B cell (primary cell): ENCODE data around the gene RAP1GAP2.

Source experiments
- EZH2 ChIP-seq: IDR thresholded peaks from 2 replicates; pipeline ENCODE4 v1.6.1; 2012; ENCODE audit warnings: borderline replicate concordance, low read depth, mild to moderate bottlenecking, moderate library complexity, low read length; ENCODE audit not compliant: insufficient read depth, poor library complexity, severe bottlenecking
- TF ChIP-seq, protein P1 (sequence below): fragments of 200-600 bp; IDR thresholded peaks from one replicate; pipeline ENCODE4 v1.8.0; 2022; ENCODE audit warnings: antibody characterized with exemption, mild to moderate bottlenecking

DNA sequence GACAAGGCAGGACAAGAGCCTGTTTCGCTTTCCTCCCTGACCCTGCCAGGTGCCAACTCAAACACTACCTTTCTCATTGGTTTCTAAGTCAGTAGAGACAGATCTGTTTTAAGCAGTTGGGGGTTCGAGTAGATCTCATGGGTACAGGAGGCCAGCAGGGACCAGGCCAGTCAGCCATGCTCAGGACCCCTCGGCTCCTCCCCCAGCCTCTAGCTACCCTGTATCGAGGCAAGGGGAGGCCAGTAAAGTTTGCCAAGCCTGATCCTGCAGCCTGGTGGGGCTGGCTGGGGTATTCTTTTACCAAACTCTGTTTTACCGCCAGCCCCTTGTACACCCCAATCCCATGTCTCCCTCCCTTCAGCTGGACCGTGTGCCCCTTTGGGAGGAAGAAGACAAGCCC, 240.6 kb downstream of the RAP1GAP2 start:
- TF ChIP-seq, protein P1, sequence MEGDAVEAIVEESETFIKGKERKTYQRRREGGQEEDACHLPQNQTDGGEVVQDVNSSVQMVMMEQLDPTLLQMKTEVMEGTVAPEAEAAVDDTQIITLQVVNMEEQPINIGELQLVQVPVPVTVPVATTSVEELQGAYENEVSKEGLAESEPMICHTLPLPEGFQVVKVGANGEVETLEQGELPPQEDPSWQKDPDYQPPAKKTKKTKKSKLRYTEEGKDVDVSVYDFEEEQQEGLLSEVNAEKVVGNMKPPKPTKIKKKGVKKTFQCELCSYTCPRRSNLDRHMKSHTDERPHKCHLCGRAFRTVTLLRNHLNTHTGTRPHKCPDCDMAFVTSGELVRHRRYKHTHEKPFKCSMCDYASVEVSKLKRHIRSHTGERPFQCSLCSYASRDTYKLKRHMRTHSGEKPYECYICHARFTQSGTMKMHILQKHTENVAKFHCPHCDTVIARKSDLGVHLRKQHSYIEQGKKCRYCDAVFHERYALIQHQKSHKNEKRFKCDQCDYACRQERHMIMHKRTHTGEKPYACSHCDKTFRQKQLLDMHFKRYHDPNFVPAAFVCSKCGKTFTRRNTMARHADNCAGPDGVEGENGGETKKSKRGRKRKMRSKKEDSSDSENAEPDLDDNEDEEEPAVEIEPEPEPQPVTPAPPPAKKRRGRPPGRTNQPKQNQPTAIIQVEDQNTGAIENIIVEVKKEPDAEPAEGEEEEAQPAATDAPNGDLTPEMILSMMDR, result no peak
- no peak for TF ChIP-seq EZH2
